ENCODE data around the gene BCDIN3D. TPM values are rescaled to one million over a fixed set of nuclear protein-coding genes. Genes with fewer than 3 reads are reported as not detected.

BCDIN3D gene
- total and polyA plus RNA-seq, 9 of the 15 experiments (the other 6 are each of a cell fraction or from before 2014, with no cell fraction given), result 3.7 to 6.9 (median 5.6) TPM

DNA sequence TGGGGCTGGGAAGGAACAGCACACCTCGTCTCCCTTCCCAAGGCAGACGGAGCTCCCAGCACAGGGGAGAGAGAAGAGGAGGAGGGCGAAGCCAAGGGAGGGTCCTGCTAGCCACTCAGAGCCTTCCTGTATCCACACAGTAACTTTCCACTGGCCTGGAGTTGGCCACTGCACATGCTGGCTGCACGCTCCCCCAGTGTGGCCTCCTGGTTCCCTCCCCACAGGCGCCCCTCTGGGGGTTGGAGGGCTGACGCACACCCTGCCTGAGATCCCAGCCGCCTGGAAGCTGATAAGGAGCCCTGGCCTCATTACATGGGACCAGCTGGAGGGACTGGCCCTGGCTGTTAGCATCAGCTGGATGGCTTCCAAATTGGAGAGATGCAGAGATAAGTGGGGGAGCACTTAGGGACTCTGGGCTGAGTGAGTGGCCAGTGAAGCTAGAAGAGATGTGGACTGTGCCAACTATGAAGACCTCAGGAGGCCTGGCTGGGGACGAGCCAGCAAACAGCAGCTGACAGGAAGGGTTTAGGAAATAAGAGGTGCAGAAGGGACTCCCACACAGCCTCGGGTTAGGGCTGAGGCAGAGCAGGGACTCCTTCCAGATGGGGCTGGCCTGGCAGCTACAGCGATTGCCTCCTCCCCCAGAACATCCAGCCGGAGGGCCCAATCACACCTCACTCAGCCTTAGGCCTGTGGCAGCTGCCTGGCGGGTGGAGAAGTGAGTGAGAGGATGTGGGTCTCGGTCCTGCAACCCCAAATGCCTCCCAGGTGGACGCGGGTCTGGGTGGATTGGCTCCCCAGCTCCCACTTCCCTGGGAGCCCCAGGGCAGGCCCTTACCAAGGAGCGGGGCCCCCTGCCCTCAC lies 26.3 kb upstream of the BCDIN3D start (continued):
- TF ChIP-seq, protein P1, sequence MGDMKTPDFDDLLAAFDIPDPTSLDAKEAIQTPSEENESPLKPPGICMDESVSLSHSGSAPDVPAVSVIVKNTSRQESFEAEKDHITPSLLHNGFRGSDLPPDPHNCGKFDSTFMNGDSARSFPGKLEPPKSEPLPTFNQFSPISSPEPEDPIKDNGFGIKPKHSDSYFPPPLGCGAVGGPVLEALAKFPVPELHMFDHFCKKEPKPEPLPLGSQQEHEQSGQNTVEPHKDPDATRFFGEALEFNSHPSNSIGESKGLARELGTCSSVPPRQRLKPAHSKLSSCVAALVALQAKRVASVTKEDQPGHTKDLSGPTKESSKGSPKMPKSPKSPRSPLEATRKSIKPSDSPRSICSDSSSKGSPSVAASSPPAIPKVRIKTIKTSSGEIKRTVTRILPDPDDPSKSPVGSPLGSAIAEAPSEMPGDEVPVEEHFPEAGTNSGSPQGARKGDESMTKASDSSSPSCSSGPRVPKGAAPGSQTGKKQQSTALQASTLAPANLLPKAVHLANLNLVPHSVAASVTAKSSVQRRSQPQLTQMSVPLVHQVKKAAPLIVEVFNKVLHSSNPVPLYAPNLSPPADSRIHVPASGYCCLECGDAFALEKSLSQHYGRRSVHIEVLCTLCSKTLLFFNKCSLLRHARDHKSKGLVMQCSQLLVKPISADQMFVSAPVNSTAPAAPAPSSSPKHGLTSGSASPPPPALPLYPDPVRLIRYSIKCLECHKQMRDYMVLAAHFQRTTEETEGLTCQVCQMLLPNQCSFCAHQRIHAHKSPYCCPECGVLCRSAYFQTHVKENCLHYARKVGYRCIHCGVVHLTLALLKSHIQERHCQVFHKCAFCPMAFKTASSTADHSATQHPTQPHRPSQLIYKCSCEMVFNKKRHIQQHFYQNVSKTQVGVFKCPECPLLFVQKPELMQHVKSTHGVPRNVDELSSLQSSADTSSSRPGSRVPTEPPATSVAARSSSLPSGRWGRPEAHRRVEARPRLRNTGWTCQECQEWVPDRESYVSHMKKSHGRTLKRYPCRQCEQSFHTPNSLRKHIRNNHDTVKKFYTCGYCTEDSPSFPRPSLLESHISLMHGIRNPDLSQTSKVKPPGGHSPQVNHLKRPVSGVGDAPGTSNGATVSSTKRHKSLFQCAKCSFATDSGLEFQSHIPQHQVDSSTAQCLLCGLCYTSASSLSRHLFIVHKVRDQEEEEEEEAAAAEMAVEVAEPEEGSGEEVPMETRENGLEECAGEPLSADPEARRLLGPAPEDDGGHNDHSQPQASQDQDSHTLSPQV (IDR thresholded peaks at IDR 0.05), result peak; percentile 92
- TF ChIP-seq EZH2 (IDR thresholded peaks at IDR 0.05; ENCODE audit: borderline replicate concordance, low read depth, low read length), result no peak
- TF ChIP-seq RBFOX2 (IDR thresholded peaks at IDR 0.05; ENCODE audit: low read depth, low read length), result peak; percentile 65
- 0 out of 4 replicates have a peak, but pooled peaks of 1 of the 2 experiments have one; percentile 53 for TF ChIP-seq SIN3A (IDR thresholded peaks at IDR 0.05; ENCODE audit: borderline replicate concordance in 2 of 2, control insufficient read depth in 1 of 2, low read depth in 2 of 2, low read length in 2 of 2)
- no peak for TF ChIP-seq STAG1 (CRISPR knock-in tag; IDR thresholded peaks at IDR 0.05; ENCODE audit: borderline replicate concordance)
- TF ChIP-seq FOXP1 (CRISPR knock-in tag; IDR thresholded peaks at IDR 0.05), result peak; percentile 55; the same call in 1 of the 2 replicates
- TF ChIP-seq OTX1 (CRISPR knock-in tag; IDR thresholded peaks at IDR 0.05), result 0 out of 2 replicates have a peak, but pooled peaks have one; percentile 34
- TF ChIP-seq RAD51 (IDR thresholded peaks at IDR 0.05; ENCODE audit: borderline replicate concordance, low read depth), result no peak; the same call in 1 of the 2 replicates
- TF ChIP-seq BRF1 (IDR thresholded peaks at IDR 0.05; ENCODE audit: borderline replicate concordance, extremely low read depth, insufficient read length), result no peak
- TF ChIP-seq, protein P2, sequence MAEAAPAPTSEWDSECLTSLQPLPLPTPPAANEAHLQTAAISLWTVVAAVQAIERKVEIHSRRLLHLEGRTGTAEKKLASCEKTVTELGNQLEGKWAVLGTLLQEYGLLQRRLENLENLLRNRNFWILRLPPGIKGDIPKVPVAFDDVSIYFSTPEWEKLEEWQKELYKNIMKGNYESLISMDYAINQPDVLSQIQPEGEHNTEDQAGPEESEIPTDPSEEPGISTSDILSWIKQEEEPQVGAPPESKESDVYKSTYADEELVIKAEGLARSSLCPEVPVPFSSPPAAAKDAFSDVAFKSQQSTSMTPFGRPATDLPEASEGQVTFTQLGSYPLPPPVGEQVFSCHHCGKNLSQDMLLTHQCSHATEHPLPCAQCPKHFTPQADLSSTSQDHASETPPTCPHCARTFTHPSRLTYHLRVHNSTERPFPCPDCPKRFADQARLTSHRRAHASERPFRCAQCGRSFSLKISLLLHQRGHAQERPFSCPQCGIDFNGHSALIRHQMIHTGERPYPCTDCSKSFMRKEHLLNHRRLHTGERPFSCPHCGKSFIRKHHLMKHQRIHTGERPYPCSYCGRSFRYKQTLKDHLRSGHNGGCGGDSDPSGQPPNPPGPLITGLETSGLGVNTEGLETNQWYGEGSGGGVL (CRISPR knock-in tag; IDR thresholded peaks at IDR 0.05), result no peak
- TF ChIP-seq DNMT1 (IDR thresholded peaks at IDR 0.05), result no peak
- 0 out of 2 replicates have a peak, but pooled peaks have one; percentile 66 for TF ChIP-seq HLTF (IDR thresholded peaks at IDR 0.05)
- TF ChIP-seq, protein P3, sequence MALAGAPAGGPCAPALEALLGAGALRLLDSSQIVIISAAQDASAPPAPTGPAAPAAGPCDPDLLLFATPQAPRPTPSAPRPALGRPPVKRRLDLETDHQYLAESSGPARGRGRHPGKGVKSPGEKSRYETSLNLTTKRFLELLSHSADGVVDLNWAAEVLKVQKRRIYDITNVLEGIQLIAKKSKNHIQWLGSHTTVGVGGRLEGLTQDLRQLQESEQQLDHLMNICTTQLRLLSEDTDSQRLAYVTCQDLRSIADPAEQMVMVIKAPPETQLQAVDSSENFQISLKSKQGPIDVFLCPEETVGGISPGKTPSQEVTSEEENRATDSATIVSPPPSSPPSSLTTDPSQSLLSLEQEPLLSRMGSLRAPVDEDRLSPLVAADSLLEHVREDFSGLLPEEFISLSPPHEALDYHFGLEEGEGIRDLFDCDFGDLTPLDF (CRISPR knock-in tag; IDR thresholded peaks at IDR 0.05), result peak; percentile 69; the same call in 1 of the 2 replicates
- no peak for TF ChIP-seq SMC3 (conservative IDR thresholded peaks at IDR 0.05; ENCODE audit: insufficient read depth, low read depth, low read length)
- peak; percentile 67; the same call in 1 of the 2 replicates for TF ChIP-seq HIVEP1 (CRISPR knock-in tag; IDR thresholded peaks at IDR 0.05)
